PFSK-1 (cell line): Measurements from ENCODE around the gene LRRC4C.

Experiments
- FOXP2 ChIP-seq: optimal IDR thresholded peaks from 2 replicates; pipeline ENCODE3; 2011; ENCODE audit warnings: borderline replicate concordance, control low read depth, inconsistent platforms; ENCODE audit not compliant: insufficient read depth; ENCODE audit errors: extremely low read length, extremely low read depth
- POLR2AphosphoS5 ChIP-seq: IDR thresholded peaks from 2 replicates; pipeline ENCODE4 v1.6.1; 2012; ENCODE audit warnings: low read depth, mild to moderate bottlenecking, control low read depth, low read length, moderate library complexity
- REST ChIP-seq, 2 experiments: IDR thresholded peaks; 2 replicates each; pipeline versions ENCODE4 v1.6.1 to v1.8.0; 2011 to 2012; ENCODE audit warnings: low read depth in 2 of 2, low read length in 2 of 2, control low read depth in 1 of 2, inconsistent platforms in 1 of 2, mild to moderate bottlenecking in 1 of 2, moderate library complexity in 1 of 2; ENCODE audit not compliant: insufficient read depth in 1 of 2
- SIN3A ChIP-seq: IDR thresholded peaks from 2 replicates; pipeline ENCODE4 v1.6.1; 2012; ENCODE audit warnings: mild to moderate bottlenecking, low read length, moderate library complexity, borderline replicate concordance; ENCODE audit not compliant: insufficient read depth
- TAF1 ChIP-seq: IDR thresholded peaks from 2 replicates; pipeline ENCODE4 v1.6.1; 2012; ENCODE audit warnings: low read length, control low read depth, borderline replicate concordance; ENCODE audit not compliant: insufficient read depth

The LRRC4C gene

GRCh38 chr11:40445391-40445790, 1014.1 kb downstream of the LRRC4C start:
- TF ChIP-seq TAF1, result no peak
- no peak for TF ChIP-seq REST (IDR thresholded peaks at IDR 0.05; ENCODE audit: insufficient read depth in 1 of 2, low read depth in 2 of 2, low read length in 2 of 2)
- TF ChIP-seq SIN3A, result no peak
- TF ChIP-seq FOXP2, result no peak
- no peak for TF ChIP-seq POLR2AphosphoS5

DNA sequence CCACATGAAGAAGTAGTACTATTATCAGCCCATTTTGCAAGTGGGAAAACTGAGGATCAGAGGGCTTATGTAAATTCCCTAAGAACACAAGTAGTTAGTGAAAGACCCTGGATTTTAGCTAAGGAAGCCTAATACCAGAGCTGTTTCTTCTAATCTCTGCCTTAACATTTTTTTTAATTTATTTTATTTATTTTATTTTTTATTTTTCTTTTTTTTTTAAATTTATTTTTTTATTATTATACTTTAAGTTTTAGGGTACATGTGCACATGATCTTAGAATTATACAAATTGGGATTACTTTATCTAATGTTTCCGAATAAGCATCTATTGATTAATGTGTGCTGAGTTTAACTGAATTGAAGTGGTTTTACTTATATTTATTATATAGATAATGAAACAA, 1015.3 kb downstream of the LRRC4C start:
- TF ChIP-seq FOXP2, result no peak
- no peak for TF ChIP-seq REST (IDR thresholded peaks at IDR 0.05; ENCODE audit: insufficient read depth in 1 of 2, low read depth in 2 of 2, low read length in 2 of 2)
- no peak for TF ChIP-seq SIN3A
- no peak for TF ChIP-seq TAF1
- TF ChIP-seq POLR2AphosphoS5, result no peak

- TF ChIP-seq POLR2AphosphoS5 (no peak), FOXP2 (no peak), REST (IDR thresholded peaks at IDR 0.05; ENCODE audit: insufficient read depth in 1 of 2, low read depth in 2 of 2, low read length in 2 of 2) (no peak), SIN3A (no peak), TAF1 (no peak)
Observed at GRCh38 chr11:40435344-40435743, 1024.1 kb downstream of the LRRC4C start.

- no peak for TF ChIP-seq REST (IDR thresholded peaks at IDR 0.05; ENCODE audit: insufficient read depth in 1 of 2, low read depth in 2 of 2, low read length in 2 of 2)
- TF ChIP-seq FOXP2, result no peak
Observed at GRCh38 chr11:40434926-40435325, 1024.5 kb downstream of the LRRC4C start.

DNA sequence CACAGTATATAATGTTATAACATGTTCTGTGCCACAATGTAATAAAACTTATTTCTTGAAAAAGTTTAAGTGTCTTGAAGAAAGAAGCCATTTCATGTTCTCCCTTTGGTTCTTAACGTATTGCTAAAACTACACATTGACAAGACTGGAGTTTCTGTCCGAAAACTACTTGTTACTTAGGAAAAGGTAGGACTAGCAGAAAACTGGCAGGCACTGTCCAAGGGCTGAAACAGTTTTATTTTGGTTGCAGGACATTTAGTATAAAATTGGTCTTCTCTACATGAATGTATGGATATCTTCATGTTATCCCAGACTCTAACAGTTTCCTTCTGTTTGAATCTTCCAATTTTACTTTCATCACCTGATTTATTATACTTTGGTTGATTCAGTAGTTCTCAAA, 1027.1 kb downstream of the LRRC4C start:
- no peak for TF ChIP-seq POLR2AphosphoS5
- peak in 1 of 2 experiments; percentile 75; a peak in 1 of 4 replicates for TF ChIP-seq REST (IDR thresholded peaks at IDR 0.05; ENCODE audit: insufficient read depth in 1 of 2, low read depth in 2 of 2, low read length in 2 of 2)
